Left ventricle myocardium inferior (tissue), 1 donor: Measurements from ENCODE around the gene TMEM89. TPM values are rescaled to one million over a fixed set of nuclear protein-coding genes. Genes with fewer than 3 reads are reported as not detected.

Experiments used
- DNase-seq: peaks from one replicate; pipeline ENCODE4 v3.0.0-alpha.2; 2020
- H3K27ac ChIP-seq: fragments of 200-600 bp; replicated peaks from 2 replicates; pipeline ENCODE4 v1.8.0; 2021
- H3K27me3 ChIP-seq: fragments of 200-600 bp; 2 replicates; pipeline ENCODE4 v1.8.0; 2021; ENCODE audit warnings: low read depth
- H3K36me3 ChIP-seq: fragments of 200-600 bp; 2 replicates; pipeline ENCODE4 v1.8.0; 2021
- H3K4me1 ChIP-seq: fragments of 200-600 bp; 2 replicates; pipeline ENCODE4 v1.8.0; 2021
- H3K4me3 ChIP-seq: fragments of 200-600 bp; 2 replicates; pipeline ENCODE4 v1.8.0; 2021; ENCODE audit warnings: mild to moderate bottlenecking, moderate library complexity
- H3K9me3 ChIP-seq: fragments of 200-600 bp; replicated peaks from 2 replicates; pipeline ENCODE4 v1.8.0; 2021
- intact Hi-C: fragments of 100-400 bp; cut with micrococcal nuclease; formaldehyde crosslinking; loops from one replicate; pipeline ENCODE4 v1.11.0; 2022
- microRNA-seq: library from miRNA; unstranded; fragments of <30 nt; microRNA quantifications from one replicate; pipeline ENCODE4 v1.2.0, GENCODE V29; 2020
- total RNA-seq: library from RNA; stranded (reverse); fragmentation: NEBNext Ultra II Directional; extraction: Animal tissue kit (Norgen Biotek cat#: 25700); gene quantifications from one replicate; pipeline ENCODE4 v1.2.1, GENCODE V29; 2021
- TF ChIP-seq, protein P1 (sequence below): fragments of 200-600 bp; IDR thresholded peaks from 2 replicates; pipeline ENCODE4 v1.8.0; 2021; ENCODE audit warnings: antibody characterized with exemption, mild to moderate bottlenecking, borderline replicate concordance
- donor health status: DM: no; HTN: yes; CAD: no; lungs with severe emphysema.

The TMEM89 gene
- total RNA-seq, 1 donor from 2014 or later, result not detected

DNA sequence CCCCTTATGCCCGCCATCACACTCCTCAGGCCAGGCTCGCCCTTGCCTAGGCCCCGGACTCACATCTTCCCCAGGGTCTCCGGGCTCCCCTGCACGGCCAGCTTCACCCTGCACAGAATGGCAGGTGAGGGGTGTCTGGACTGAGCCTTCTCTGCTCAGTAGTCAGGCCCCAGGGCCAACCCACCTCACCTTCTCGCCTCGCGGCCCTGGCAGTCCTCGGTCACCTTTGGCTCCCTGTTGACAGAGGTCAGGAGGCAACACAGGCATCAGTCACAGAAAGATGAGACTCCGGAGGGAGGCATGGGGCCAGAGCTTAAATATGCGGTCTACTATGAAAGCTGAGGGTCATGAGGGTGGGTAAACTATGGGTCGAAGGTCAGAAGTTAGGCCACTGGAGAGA lies 49.6 kb downstream of the TMEM89 start:
- TF ChIP-seq, protein P1, sequence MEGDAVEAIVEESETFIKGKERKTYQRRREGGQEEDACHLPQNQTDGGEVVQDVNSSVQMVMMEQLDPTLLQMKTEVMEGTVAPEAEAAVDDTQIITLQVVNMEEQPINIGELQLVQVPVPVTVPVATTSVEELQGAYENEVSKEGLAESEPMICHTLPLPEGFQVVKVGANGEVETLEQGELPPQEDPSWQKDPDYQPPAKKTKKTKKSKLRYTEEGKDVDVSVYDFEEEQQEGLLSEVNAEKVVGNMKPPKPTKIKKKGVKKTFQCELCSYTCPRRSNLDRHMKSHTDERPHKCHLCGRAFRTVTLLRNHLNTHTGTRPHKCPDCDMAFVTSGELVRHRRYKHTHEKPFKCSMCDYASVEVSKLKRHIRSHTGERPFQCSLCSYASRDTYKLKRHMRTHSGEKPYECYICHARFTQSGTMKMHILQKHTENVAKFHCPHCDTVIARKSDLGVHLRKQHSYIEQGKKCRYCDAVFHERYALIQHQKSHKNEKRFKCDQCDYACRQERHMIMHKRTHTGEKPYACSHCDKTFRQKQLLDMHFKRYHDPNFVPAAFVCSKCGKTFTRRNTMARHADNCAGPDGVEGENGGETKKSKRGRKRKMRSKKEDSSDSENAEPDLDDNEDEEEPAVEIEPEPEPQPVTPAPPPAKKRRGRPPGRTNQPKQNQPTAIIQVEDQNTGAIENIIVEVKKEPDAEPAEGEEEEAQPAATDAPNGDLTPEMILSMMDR, result no peak
- DNase-seq, result no peak
- no peaks in the 10 kb centered on the region for H3K9me3 ChIP-seq
- no peaks in the 10 kb centered on the region for H3K4me1 ChIP-seq
- intact Hi-C loops, result no loop called here
- no peak overlapping the region for H3K4me3 ChIP-seq
- no peaks in the 10 kb centered on the region for H3K27me3 ChIP-seq
- H3K36me3 ChIP-seq, result peaks cover 3% of the 10 kb centered on the region
- H3K27ac ChIP-seq, result no peak overlapping the region

Small RNA genes within 50 kb of the gene (microRNA-seq; reads per million reads assigned to microRNA genes)
- gene MIR4793, result not detected
- gene MIR711, result not detected

Other genes with a start within 250 kb of the TMEM89 start
- not detected for gene FBXW12, start 249.6 kb downstream of the TMEM89 start, total RNA-seq
- gene PLXNB1, start 191.7 kb downstream of the TMEM89 start, total RNA-seq, result 42.6 TPM
- gene CCDC51, start 181.7 kb downstream of the TMEM89 start, total RNA-seq, result 13.9 TPM
- 258 TPM for gene TMA7, start 181.5 kb downstream of the TMEM89 start, total RNA-seq
- gene ATRIP, start 175.0 kb downstream of the TMEM89 start, total RNA-seq, result 4.3 TPM
- 47.3 TPM for gene SHISA5, start 117.6 kb downstream of the TMEM89 start, total RNA-seq
- 1.5 TPM for gene PFKFB4, start 65.0 kb downstream of the TMEM89 start, total RNA-seq
- gene UCN2, start 58.0 kb downstream of the TMEM89 start, total RNA-seq, result 0.19 TPM
- 24.4 TPM for gene COL7A1, start 26.4 kb downstream of the TMEM89 start, total RNA-seq
- gene UQCRC1, start 12.1 kb downstream of the TMEM89 start, total RNA-seq, result 1,000 TPM
- gene SLC26A6, start 13.7 kb upstream of the TMEM89 start, total RNA-seq, result 12.9 TPM
- gene CELSR3, start 41.1 kb upstream of the TMEM89 start, total RNA-seq, result 0.14 TPM
- 17.0 TPM for gene NCKIPSD, start 64.1 kb upstream of the TMEM89 start, total RNA-seq
- 23.5 TPM for gene IP6K2, start 95.5 kb upstream of the TMEM89 start, total RNA-seq
- gene PRKAR2A, start 226.1 kb upstream of the TMEM89 start, total RNA-seq, result 52.2 TPM